Neural progenitor cell (in vitro differentiated cells): ENCODE measurements around the gene RIC1. TPM values are rescaled to one million over a fixed set of nuclear protein-coding genes. Genes with fewer than 3 reads are reported as not detected.
A peak's percentile ranks its signal among the peaks of the same experiment; 100 is the strongest.

Experiments used
- DNase-seq: peaks from one replicate; pipeline ENCODE4 v3.0.0-alpha.2; 2016; ENCODE audit warnings: low spot score
- H2AFZ ChIP-seq: fragments of 200-600 bp; sonication (generic); replicated peaks from 2 replicates; pipeline ENCODE4 v1.6.1; 2016; ENCODE audit warnings: antibody characterized with exemption
- H3F3A ChIP-seq: fragments of 200-600 bp; sonication (generic); 2 replicates; pipeline ENCODE4 v1.6.1; 2016; ENCODE audit warnings: antibody characterized with exemption, low read depth
- H3K27ac ChIP-seq: fragments of 200-600 bp; sonication (generic); 2 replicates; pipeline ENCODE4 v1.5.1; 2016; ENCODE audit warnings: mild to moderate bottlenecking
- H3K27me3 ChIP-seq: fragments of 200-600 bp; sonication (generic); 2 replicates; pipeline ENCODE4 v1.6.1; 2016; ENCODE audit warnings: mild to moderate bottlenecking, moderate library complexity
- H3K36me3 ChIP-seq: fragments of 200-600 bp; sonication (generic); 2 replicates; pipeline ENCODE4 v1.5.1; 2016
- H3K4me1 ChIP-seq: fragments of 200-600 bp; sonication (generic); 2 replicates; pipeline ENCODE4 v1.6.1; 2016; ENCODE audit warnings: mixed run types
- H3K4me2 ChIP-seq: fragments of 200-600 bp; sonication (generic); 2 replicates; pipeline ENCODE4 v1.6.1; 2016
- H3K4me3 ChIP-seq: fragments of 200-600 bp; sonication (generic); 2 replicates; pipeline ENCODE4 v1.5.1; 2016
- H3K79me2 ChIP-seq: fragments of 200-600 bp; sonication (generic); 2 replicates; pipeline ENCODE4 v1.6.1; 2016; ENCODE audit warnings: low read depth
- H3K9ac ChIP-seq: fragments of 200-600 bp; sonication (generic); 2 replicates; pipeline ENCODE4 v1.6.1; 2016
- H3K9me3 ChIP-seq: fragments of 200-600 bp; sonication (generic); 2 replicates; pipeline ENCODE4 v1.5.1; 2016; ENCODE audit warnings: low read depth
- H4K20me1 ChIP-seq: fragments of 200-600 bp; sonication (generic); 2 replicates; pipeline ENCODE4 v1.6.1; 2016; ENCODE audit warnings: low read depth
- H3K27ac Mint-ChIP-seq: 3 replicates; pipeline ENCODE4 v1.8.0; 2021; ENCODE audit warnings: mixed read lengths
- H3K27me3 Mint-ChIP-seq: 2 replicates; pipeline ENCODE4 v1.8.0; 2022; ENCODE audit warnings: low read depth, mild to moderate bottlenecking, inconsistent platforms, moderate library complexity, mixed read lengths; ENCODE audit not compliant: insufficient read depth
- H3K36me3 Mint-ChIP-seq: 3 replicates; pipeline ENCODE4 v1.8.0; 2021; ENCODE audit warnings: mixed read lengths
- H3K4me1 Mint-ChIP-seq: 3 replicates; pipeline ENCODE4 v1.8.0; 2021; ENCODE audit warnings: mixed read lengths
- H3K4me3 Mint-ChIP-seq: 3 replicates; pipeline ENCODE4 v1.8.0; 2021; ENCODE audit warnings: mild to moderate bottlenecking, moderate library complexity, mixed read lengths
- H3K9me3 Mint-ChIP-seq: 3 replicates; pipeline ENCODE4 v1.8.0; 2020; ENCODE audit warnings: mixed read lengths
- CTCF ChIP-seq: fragments of 200-600 bp; sonication (generic); IDR thresholded peaks from 2 replicates; pipeline ENCODE4 v1.5.1; 2017; ENCODE audit warnings: antibody characterized with exemption, mild to moderate bottlenecking
- EZH2 ChIP-seq: fragments of 200-600 bp; sonication (generic); IDR thresholded peaks from 2 replicates; pipeline ENCODE4 v1.6.1; 2017; ENCODE audit warnings: antibody characterized with exemption, mild to moderate bottlenecking, moderate library complexity
- EZH2phosphoT487 ChIP-seq: fragments of 200-600 bp; sonication (generic); IDR thresholded peaks from 2 replicates; pipeline ENCODE4 v1.6.1; 2017; ENCODE audit warnings: antibody characterized with exemption
- total RNA-seq: library from RNA; depleted of rRNA; stranded (reverse); fragments of >200 nt; gene quantifications from 2 replicates; pipeline ENCODE4 v1.2.3, GENCODE V29; 2015; ENCODE audit warnings: low replicate concordance

The RIC1 gene
- total RNA-seq, 1 donor from 2014 or later: 31.9 TPM

DNA sequence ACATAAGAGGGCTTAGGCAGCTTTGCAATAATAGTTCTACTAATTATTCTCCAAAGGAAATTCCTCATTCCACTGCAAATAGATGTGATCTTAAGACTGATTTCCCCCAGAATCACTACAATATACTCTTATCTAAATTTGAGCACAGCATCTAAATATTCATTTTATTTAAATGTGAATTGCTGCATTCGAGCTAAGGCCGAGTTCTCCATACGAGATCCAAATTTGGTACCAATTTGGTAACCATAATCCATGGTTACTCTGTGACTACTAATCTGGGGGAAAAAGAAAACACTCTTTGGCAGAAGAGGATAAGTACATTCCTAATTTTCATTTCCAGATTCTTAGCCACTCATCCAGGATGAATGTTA lies 19.7 kb upstream of the RIC1 start:
- Histone ChIP-seq H3K9ac (no peak overlapping the region), H3K27me3 (no peaks in the 10 kb centered on the region), H2AFZ (no peak overlapping the region), H3K9me3 (no peaks in the 10 kb centered on the region), H4K20me1 (no peaks in the 10 kb centered on the region), H3K4me3 (no peak overlapping the region), H3K27ac (no peak overlapping the region), H3F3A (no peaks in the 10 kb centered on the region), H3K36me3 (no peaks in the 10 kb centered on the region), H3K79me2 (no peaks in the 10 kb centered on the region), H3K4me2 (no peak overlapping the region), H3K4me1 (no peaks in the 10 kb centered on the region)
- H3K9me3 Mint-ChIP-seq: peaks cover 5% of the 10 kb centered on the region
- H3K27me3 Mint-ChIP-seq: no peaks in the 10 kb centered on the region
- no peak overlapping the region for H3K4me3 Mint-ChIP-seq
- H3K4me1 Mint-ChIP-seq: no peaks in the 10 kb centered on the region
- peaks cover 2% of the 10 kb centered on the region for H3K36me3 Mint-ChIP-seq
- no peak for DNase-seq
- H3K27ac Mint-ChIP-seq: no peak overlapping the region
- no peak for TF ChIP-seq CTCF
- TF ChIP-seq EZH2phosphoT487: no peak

DNA sequence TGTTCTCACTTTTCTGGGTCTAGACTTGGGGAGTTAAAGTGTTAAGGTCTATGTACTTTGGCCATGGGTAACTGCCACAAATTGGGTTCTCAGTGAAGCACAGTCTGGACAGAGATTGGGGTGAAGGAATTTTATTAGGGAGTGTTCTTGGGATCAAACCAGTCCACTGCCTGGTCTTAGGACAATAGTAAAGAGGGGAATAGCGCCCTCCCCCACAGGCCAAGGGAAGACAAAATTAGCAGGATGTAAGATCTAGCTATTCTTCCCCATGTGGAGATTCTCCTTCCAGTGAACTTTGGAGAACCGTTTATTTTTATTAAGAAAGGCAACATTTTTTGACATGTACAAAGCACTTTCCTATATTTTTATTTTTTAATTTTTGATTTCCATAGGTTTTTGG lies 18.4 kb upstream of the RIC1 start:
- H3K9ac ChIP-seq: no peak overlapping the region
- no peak overlapping the region for H3K27ac ChIP-seq
- H3K9me3 ChIP-seq: no peaks in the 10 kb centered on the region
- no peaks in the 10 kb centered on the region for H4K20me1 ChIP-seq
- H3K79me2 ChIP-seq: no peaks in the 10 kb centered on the region
- H3K4me2 ChIP-seq: no peak overlapping the region
- H3K4me3 ChIP-seq: no peak overlapping the region
- peaks cover 2% of the 10 kb centered on the region for H3K36me3 Mint-ChIP-seq
- no peaks in the 10 kb centered on the region for H3K4me1 ChIP-seq
- H3K4me1 Mint-ChIP-seq: no peaks in the 10 kb centered on the region
- TF ChIP-seq EZH2: no peak
- peak; percentile 5 for TF ChIP-seq CTCF
- no peak for TF ChIP-seq EZH2phosphoT487
- H3K27me3 ChIP-seq: no peaks in the 10 kb centered on the region
- no peak overlapping the region for H3K27ac Mint-ChIP-seq
- peaks cover 5% of the 10 kb centered on the region for H3K9me3 Mint-ChIP-seq
- no peaks in the 10 kb centered on the region for H3K27me3 Mint-ChIP-seq
- DNase-seq: no peak
- H3K4me3 Mint-ChIP-seq: no peak overlapping the region
- no peak overlapping the region for H2AFZ ChIP-seq
- no peaks in the 10 kb centered on the region for H3F3A ChIP-seq
- no peaks in the 10 kb centered on the region for H3K36me3 ChIP-seq

DNA sequence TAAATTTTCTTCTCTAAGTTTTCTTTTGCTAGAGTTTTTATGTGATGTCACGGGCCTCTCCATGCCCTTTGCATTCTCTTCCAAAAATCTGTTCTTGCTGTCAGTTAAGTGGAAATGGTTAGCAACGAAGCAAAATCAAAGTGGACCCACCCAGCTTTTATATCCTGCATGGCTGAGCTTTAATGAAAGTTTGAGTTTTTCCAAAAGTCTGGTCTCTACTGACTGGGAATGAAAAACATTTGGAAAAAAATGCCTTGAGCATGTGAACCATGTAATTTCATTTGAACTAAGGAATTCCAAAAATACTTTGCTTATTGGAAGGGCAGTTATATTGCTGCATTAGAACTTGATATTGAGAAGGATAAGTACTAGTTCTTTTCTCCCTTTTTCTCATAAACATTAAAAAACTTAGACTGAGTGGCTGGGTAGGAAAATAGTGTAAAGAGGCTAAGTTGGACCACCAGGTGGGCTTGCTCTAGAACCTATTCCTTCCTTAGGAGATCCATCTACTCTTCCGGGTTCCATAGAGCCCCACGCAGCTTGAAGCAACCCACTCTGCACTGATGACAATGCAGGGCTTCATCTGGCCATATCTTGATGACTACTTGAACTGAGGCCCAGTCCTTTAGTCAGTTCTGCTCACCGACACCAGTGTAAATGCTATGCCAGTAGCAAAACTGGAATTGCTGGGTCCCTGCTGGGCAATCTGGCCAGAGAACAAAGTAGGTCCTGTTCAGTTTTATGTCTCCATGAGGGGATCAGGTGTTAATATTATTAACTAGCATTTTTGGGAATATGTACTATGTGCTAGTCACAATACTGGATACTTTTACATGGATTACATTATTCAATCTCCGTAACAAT lies 17.4 kb upstream of the RIC1 start:
- no peaks in the 10 kb centered on the region for H3K4me1 Mint-ChIP-seq

More for the DNA sequence above, 17.4 kb upstream of the RIC1 start:
- H3K4me1 ChIP-seq: no peaks in the 10 kb centered on the region
- H3F3A ChIP-seq: no peaks in the 10 kb centered on the region
- DNase-seq: no peak
- no peaks in the 10 kb centered on the region for H3K9me3 ChIP-seq
- no peak overlapping the region for H3K4me3 ChIP-seq
- Mint-ChIP-seq H3K9me3 (peaks cover 2% of the 10 kb centered on the region), H3K27ac (no peak overlapping the region), H3K27me3 (no peaks in the 10 kb centered on the region), H3K4me3 (no peak overlapping the region), H3K36me3 (peaks cover 2% of the 10 kb centered on the region)
- no peak overlapping the region for H3K9ac ChIP-seq
- H3K4me2 ChIP-seq: no peak overlapping the region
- H3K36me3 ChIP-seq: no peaks in the 10 kb centered on the region
- no peaks in the 10 kb centered on the region for H3K27me3 ChIP-seq
- no peak for TF ChIP-seq EZH2
- no peak for TF ChIP-seq EZH2phosphoT487
- no peak for TF ChIP-seq CTCF
- no peak overlapping the region for H2AFZ ChIP-seq
- H4K20me1 ChIP-seq: no peaks in the 10 kb centered on the region
- no peak overlapping the region for H3K27ac ChIP-seq
- H3K79me2 ChIP-seq: no peaks in the 10 kb centered on the region
